SK-N-SH (cell line): ENCODE results near the gene ARHGEF7. TPM values are rescaled to one million over a fixed set of nuclear protein-coding genes. Genes with fewer than 3 reads are reported as not detected.

Source experiments
- CTCF ChIA-PET: fragments of 300-600, 350-600 bp; formaldehyde crosslinking; extraction: SDS; loops from one replicate; lab custom pipeline; 2021; lab: Yijun Ruan, JAX
- POLR2A ChIA-PET: fragments of 350-600 bp; sonication (Branson Sonifier 250); formaldehyde crosslinking; extraction: SDS; loops from one replicate; lab custom pipeline; 2020; ENCODE audit warnings: antibody characterized with exemption, inconsistent platforms; lab: Yijun Ruan, JAX
- DNase-seq: peaks from one replicate; pipeline ENCODE4 v3.0.0; 2012
- H2AFZ ChIP-seq: fragments of 200-600 bp; sonication (generic); 2 replicates; pipeline ENCODE4 v1.8.1; 2016; ENCODE audit warnings: antibody characterized with exemption, mild to moderate bottlenecking, low read depth
- H3F3A ChIP-seq: fragments of 200-600 bp; sonication (generic); replicated peaks from 2 replicates; pipeline ENCODE3; 2016; ENCODE audit warnings: antibody characterized with exemption, mild to moderate bottlenecking; ENCODE audit not compliant: insufficient read depth
- H3K27ac ChIP-seq, 2 experiments: fragments of 200-500 bp in 1 of 2; fragments of 200-600 bp in 1 of 2; sonication (Bioruptor generic) in 1 of 2; sonication (generic), shearing (Covaris generic) in 1 of 2; 2 replicates each; pipeline versions ENCODE4 v1.5.1 to v1.6.1; 2014 to 2016; ENCODE audit warnings: low read depth in 2 of 2, inconsistent platforms in 1 of 2, low read length in 1 of 2, mild to moderate bottlenecking in 1 of 2, mixed read lengths in 1 of 2
- H3K27me3 ChIP-seq: fragments of 200-600 bp; sonication (generic), shearing (Covaris generic); 2 replicates; pipeline ENCODE4 v1.6.1; 2016; ENCODE audit warnings: mixed run types; ENCODE audit not compliant: insufficient read depth
- H3K36me3 ChIP-seq, 2 experiments: fragments of 200-500 bp in 1 of 2; fragments of 200-600 bp in 1 of 2; sonication (Bioruptor generic) in 1 of 2; sonication (generic) in 1 of 2; replicated peaks in 1 of 2; 2 replicates each; pipeline versions ENCODE3 to v1.5.1; 2014 to 2016; ENCODE audit warnings: low read length in 1 of 2, mild to moderate bottlenecking in 1 of 2; ENCODE audit not compliant: insufficient read depth in 2 of 2, control insufficient read depth in 1 of 2
- H3K4me1 ChIP-seq, 2 experiments: fragments of 200-500 bp in 1 of 2; fragments of 200-600 bp in 1 of 2; sonication (Bioruptor generic) in 1 of 2; sonication (generic), shearing (Covaris generic) in 1 of 2; 2 replicates each; pipeline versions ENCODE4 v1.5.1 to v1.6.1; 2014 to 2016; ENCODE audit warnings: low read depth in 1 of 2, low read length in 1 of 2, mixed run types in 1 of 2; ENCODE audit not compliant: insufficient read depth in 2 of 2, control insufficient read depth in 1 of 2
- H3K4me2 ChIP-seq: fragments of 200-600 bp; sonication (generic), shearing (Covaris generic); 2 replicates; pipeline ENCODE4 v1.6.1; 2017; ENCODE audit warnings: mixed run types
- H3K4me3 ChIP-seq, 2 experiments: fragments of 200-500 bp in 1 of 2; fragments of 200-600 bp in 1 of 2; sonication (Bioruptor generic) in 1 of 2; sonication (generic), shearing (Covaris generic) in 1 of 2; 2 replicates each; pipeline versions ENCODE4 v1.5.1 to v1.8.1; 2014 to 2016; ENCODE audit warnings: low read depth in 2 of 2, inconsistent platforms in 1 of 2, low read length in 1 of 2, mild to moderate bottlenecking in 1 of 2, mixed read lengths in 1 of 2, moderate library complexity in 1 of 2
- H3K79me2 ChIP-seq: fragments of 200-600 bp; sonication (generic); 2 replicates; pipeline ENCODE4 v1.8.1; 2017; ENCODE audit warnings: mild to moderate bottlenecking; ENCODE audit not compliant: insufficient read depth
- H3K9ac ChIP-seq: fragments of 200-600 bp; sonication (generic); 2 replicates; pipeline ENCODE4 v1.6.1; 2017; ENCODE audit warnings: mixed run types
- H3K9me2 ChIP-seq: fragments of 200-600 bp; sonication (generic); 2 replicates; pipeline ENCODE4 v1.6.1; 2017; ENCODE audit warnings: mixed run types
- H3K9me3 ChIP-seq: fragments of 200-600 bp; sonication (generic); 2 replicates; pipeline ENCODE4 v1.6.1; 2017; ENCODE audit warnings: mixed run types, mild to moderate bottlenecking, moderate library complexity
- H4K20me1 ChIP-seq: fragments of 200-600 bp; sonication (generic); 2 replicates; pipeline ENCODE4 v1.6.1; 2017; ENCODE audit warnings: mild to moderate bottlenecking, mixed run types; ENCODE audit not compliant: insufficient read depth
- CHD2 ChIP-seq: fragments of 150-350 bp; IDR thresholded peaks from 2 replicates; pipeline ENCODE4 v1.6.1; 2018; ENCODE audit warnings: low read length; ENCODE audit not compliant: partially characterized antibody
- CTCF ChIP-seq: fragments of 200-600 bp; sonication (generic); IDR thresholded peaks from 2 replicates; pipeline ENCODE4 v1.6.1; 2017; ENCODE audit warnings: antibody characterized with exemption, mild to moderate bottlenecking, moderate library complexity
- ELF1 ChIP-seq: IDR thresholded peaks from 2 replicates; pipeline ENCODE4 v1.4.0; 2012
- EP300 ChIP-seq, 2 experiments: IDR thresholded peaks; 2 replicates each; pipeline versions ENCODE4 v1.4.0 to v1.6.1; 2012; ENCODE audit warnings: borderline replicate concordance in 1 of 2, low read depth in 1 of 2, low read length in 1 of 2
- FOXJ3 ChIP-seq: sonication (generic); formaldehyde crosslinking; IDR thresholded peaks from 2 replicates; pipeline ENCODE4 v1.5.1; 2020; ENCODE audit warnings: mild to moderate bottlenecking, missing genetic modification reagents
- FOXM1 ChIP-seq: IDR thresholded peaks from 2 replicates; pipeline ENCODE4 v1.4.0; 2012; ENCODE audit warnings: low read depth, mild to moderate bottlenecking
- GABPA ChIP-seq: IDR thresholded peaks from 2 replicates; pipeline ENCODE4 v1.4.0; 2012; ENCODE audit warnings: low read depth, mild to moderate bottlenecking
- GATA2 ChIP-seq: sonication (generic); formaldehyde crosslinking; IDR thresholded peaks from 2 replicates; pipeline ENCODE4 v1.5.0; 2020; ENCODE audit warnings: mild to moderate bottlenecking, missing genetic modification reagents
- IRF3 ChIP-seq: fragments of 150-350 bp; IDR thresholded peaks from 2 replicates; pipeline ENCODE4 v1.6.1; 2016; ENCODE audit warnings: mild to moderate bottlenecking, low read depth, low read length
- JUND ChIP-seq: IDR thresholded peaks from 2 replicates; pipeline ENCODE4 v1.4.0; 2012
- MXI1 ChIP-seq: IDR thresholded peaks from 2 replicates; pipeline ENCODE4 v1.6.1; 2012; ENCODE audit warnings: mild to moderate bottlenecking, low read depth, low read length, improper control_type of control experiment
- NRF1 ChIP-seq: IDR thresholded peaks from 2 replicates; pipeline ENCODE4 v1.6.1; 2012; ENCODE audit warnings: low read depth, mild to moderate bottlenecking, low read length
- PBX3 ChIP-seq: IDR thresholded peaks from 2 replicates; pipeline ENCODE4; 2012
- POLR2AphosphoS5 ChIP-seq: IDR thresholded peaks from 2 replicates; pipeline ENCODE4 v1.6.1; 2012; ENCODE audit warnings: low read depth, low read length
- RAD21 ChIP-seq: IDR thresholded peaks from 2 replicates; pipeline ENCODE4 v1.6.1; 2012; ENCODE audit warnings: mild to moderate bottlenecking, low read length
- REST ChIP-seq: IDR thresholded peaks from 2 replicates; pipeline ENCODE4 v1.6.1; 2012; ENCODE audit warnings: mild to moderate bottlenecking, low read depth, low read length, moderate library complexity
- RFX5 ChIP-seq: IDR thresholded peaks from 2 replicates; pipeline ENCODE4 v1.6.1; 2012; ENCODE audit warnings: mild to moderate bottlenecking, improper control_type of control experiment, low read length
- SIN3A ChIP-seq: IDR thresholded peaks from 2 replicates; pipeline ENCODE4 v1.6.1; 2012; ENCODE audit warnings: low read depth, mild to moderate bottlenecking, low read length, moderate library complexity, borderline replicate concordance
- USF2 ChIP-seq: fragments of 150-350 bp; IDR thresholded peaks from 2 replicates; pipeline ENCODE4 v1.6.1; 2017; ENCODE audit warnings: antibody characterized with exemption, low read length, low read depth, borderline replicate concordance
- YY1 ChIP-seq: IDR thresholded peaks from 2 replicates; pipeline ENCODE4 v1.4.0; 2012; ENCODE audit warnings: low read depth, mild to moderate bottlenecking
- ZBTB33 ChIP-seq: IDR thresholded peaks from 2 replicates; pipeline ENCODE4 v1.4.0; 2012; ENCODE audit warnings: low read depth, borderline replicate concordance
- WGBS: methylation state at CpG from one replicate; pipeline ENCODE4 v1.1.6; 2017; ENCODE audit warnings: low lambda C conversion rate; 5-methylcytosine and 5-hydroxymethylcytosine counted together
- polyA plus RNA-seq, 3 experiments: library from polyadenylated mRNA; depleted of rRNA; stranded (reverse); fragments of >200 nt; gene quantifications; 2 replicates each; pipeline ENCODE4 v1.2.3, GENCODE V29; 2012

The ARHGEF7 gene
- polyA plus RNA-seq, 1 of the 3 experiments (the other 2 are of a cell fraction): 21.6 TPM

- TF ChIP-seq REST: no peak
- TF ChIP-seq, all 33 proteins: peak for 0
Measured at GRCh38 chr13:111337741-111338140, 222.6 kb downstream of the ARHGEF7 start (continued).

GRCh38 chr13:111338841-111339240 lies 223.7 kb downstream of the ARHGEF7 start:
- TF ChIP-seq JUND (no peak), MXI1 (no peak), RAD21 (no peak), PBX3 (no peak), ELF1 (no peak), USF2 (no peak), POLR2AphosphoS5 (no peak), NRF1 (no peak), GABPA (no peak), FOXM1 (no peak), ZBTB33 (no peak), EP300 (IDR thresholded peaks at IDR 0.05; ENCODE audit: borderline replicate concordance in 1 of 2, low read depth in 1 of 2, low read length in 1 of 2) (no peak), YY1 (no peak), CTCF (no peak), GATA2 (CRISPR knock-in tag) (no peak), CHD2 (no peak), FOXJ3 (CRISPR knock-in tag) (no peak), SIN3A (no peak), RFX5 (no peak), IRF3 (no peak)
- H3K9me3 ChIP-seq: no peaks in the 10 kb centered on the region
- no peak overlapping the region for H3K4me3 ChIP-seq
- 70% methylated on average over 8 of the region's 11 CpGs for WGBS
- H3K27me3 ChIP-seq: no peaks in the 10 kb centered on the region; the same call in 1 of the 2 replicates
- H2AFZ ChIP-seq: no peak overlapping the region
- H3K27ac ChIP-seq: no peak overlapping the region
- H3K4me1 ChIP-seq: no peaks in the 10 kb centered on the region
- no peaks in the 10 kb centered on the region for H4K20me1 ChIP-seq
- no peak for DNase-seq
- H3K79me2 ChIP-seq: no peaks in the 10 kb centered on the region
- H3K4me2 ChIP-seq: no peak overlapping the region
- no peaks in the 10 kb centered on the region for H3K9me2 ChIP-seq
- ChIA-PET CTCF (no interaction called here), POLR2A (no interaction called here)
- H3K36me3 ChIP-seq: no peaks in the 10 kb centered on the region
- H3K9ac ChIP-seq: no peak overlapping the region
- no peaks in the 10 kb centered on the region for H3F3A ChIP-seq
